ENCODE data around the gene NPAT. TPM values are rescaled to one million over a fixed set of nuclear protein-coding genes. Genes with fewer than 3 reads are reported as not detected.
A peak's percentile ranks its signal among the peaks of the same experiment; 100 is the strongest.

Gene NPAT
- total and polyA plus RNA-seq, 2 of the 13 experiments (the other 11 are each of a cell fraction or from before 2014, with no cell fraction given) = 4.4 to 11.2 TPM

- TF ChIP-seq SNAPC4 (CRISPR knock-in tag; IDR thresholded peaks at IDR 0.05) (no peak), ZEB1 (IDR thresholded peaks at IDR 0.05; ENCODE audit: insufficient replicate concordance, low read depth) (no peak), ZNF441 (CRISPR knock-in tag; IDR thresholded peaks at IDR 0.05; ENCODE audit: borderline replicate concordance) (0 out of 2 replicates have a peak, but pooled peaks have one; percentile 32), KAT8 (CRISPR knock-in tag; IDR thresholded peaks at IDR 0.05) (no peak), ZNF761 (CRISPR knock-in tag; conservative IDR thresholded peaks at IDR 0.05) (no peak), PAXIP1 (CRISPR knock-in tag; conservative IDR thresholded peaks at IDR 0.05) (no peak), THAP11 (CRISPR knock-in tag; IDR thresholded peaks at IDR 0.05) (no peak), ZBTB10 (CRISPR knock-in tag; IDR thresholded peaks at IDR 0.05; ENCODE audit: borderline replicate concordance) (0 out of 2 replicates have a peak, but pooled peaks have one; percentile 45), ZNF710 (CRISPR knock-in tag; IDR thresholded peaks at IDR 0.05; ENCODE audit: borderline replicate concordance) (no peak), RBM39 (IDR thresholded peaks at IDR 0.05; ENCODE audit: low read depth, low read length, poor library complexity, severe bottlenecking) (no peak), ZNF788 (CRISPR knock-in tag; IDR thresholded peaks at IDR 0.05; ENCODE audit: borderline replicate concordance) (0 out of 2 replicates have a peak, but pooled peaks have one; percentile 27), TEF (CRISPR knock-in tag; IDR thresholded peaks at IDR 0.05) (0 out of 2 replicates have a peak, but pooled peaks have one; percentile 13), TP53 (CRISPR knock-in tag; conservative IDR thresholded peaks at IDR 0.05) (no peak), ZNF24 (IDR thresholded peaks at IDR 0.05) (no peak)
Measured at GRCh38 chr11:108221911-108222573, 396 bp downstream of the NPAT start (continued).

Measured in HepG2 (cell line).